Nucleus accumbens (tissue), 56 donors: ENCODE data around the gene INO80.
A peak's percentile ranks its signal among the peaks of the same experiment; 100 is the strongest.

Source experiments
- DNase-seq, 56 donors: peaks; one replicate each; lab custom pipeline; 2025; lab: John Stamatoyannopoulos, UW

INO80 gene

GRCh38 chr15:41006479-41006878 lies 109.6 kb downstream of the INO80 start:
- no peak for DNase-seq

GRCh38 chr15:41004490-41004889 lies 111.6 kb downstream of the INO80 start:
- DNase-seq: peak in 1 of 56 donors; percentile 8

GRCh38 chr15:41001524-41002214 lies 114.4 kb downstream of the INO80 start:
- no peak for DNase-seq

DNA sequence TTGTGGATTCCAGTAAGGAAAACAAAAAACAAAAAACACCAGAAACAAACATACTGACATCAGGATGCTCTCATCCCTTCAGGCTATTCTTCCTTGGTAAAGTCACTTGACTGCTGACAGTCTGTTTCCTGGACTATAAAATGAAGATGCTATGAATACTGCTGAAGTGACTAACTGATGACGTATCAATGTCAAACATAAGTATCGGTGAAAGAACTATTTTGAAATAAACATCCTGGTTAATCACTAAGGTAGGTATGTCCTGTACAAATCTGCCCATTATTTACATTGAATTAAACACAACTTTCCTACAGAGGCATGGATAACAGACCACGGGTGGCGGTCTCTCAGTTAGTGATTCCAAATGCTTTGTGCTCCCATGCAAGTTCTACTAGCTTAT lies 116.9 kb downstream of the INO80 start:
- no peak for DNase-seq

- no peak for DNase-seq
These were observed 120.4 kb downstream of the INO80 start for GRCh38 chr15:40995656-40996055.

DNA sequence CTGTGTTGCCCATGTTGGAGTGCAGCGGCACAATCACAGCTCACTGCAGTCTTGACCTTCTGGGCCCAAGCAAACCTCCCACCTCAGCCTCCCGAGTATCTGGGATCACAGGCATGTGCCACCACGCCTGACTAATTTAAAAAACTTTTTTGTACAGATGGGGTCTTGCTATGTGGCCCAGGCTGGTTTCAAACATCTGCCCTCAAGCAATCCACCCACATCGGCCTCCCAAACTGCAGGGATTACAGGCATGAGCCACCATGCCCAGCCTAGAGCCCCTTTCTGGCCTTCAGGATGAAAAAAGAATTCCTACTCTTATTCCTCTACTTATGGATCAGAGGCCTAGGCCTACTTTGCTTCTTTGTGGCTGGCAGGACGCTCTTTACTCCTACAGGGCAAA lies 123.3 kb downstream of the INO80 start:
- no peak for DNase-seq

DNA sequence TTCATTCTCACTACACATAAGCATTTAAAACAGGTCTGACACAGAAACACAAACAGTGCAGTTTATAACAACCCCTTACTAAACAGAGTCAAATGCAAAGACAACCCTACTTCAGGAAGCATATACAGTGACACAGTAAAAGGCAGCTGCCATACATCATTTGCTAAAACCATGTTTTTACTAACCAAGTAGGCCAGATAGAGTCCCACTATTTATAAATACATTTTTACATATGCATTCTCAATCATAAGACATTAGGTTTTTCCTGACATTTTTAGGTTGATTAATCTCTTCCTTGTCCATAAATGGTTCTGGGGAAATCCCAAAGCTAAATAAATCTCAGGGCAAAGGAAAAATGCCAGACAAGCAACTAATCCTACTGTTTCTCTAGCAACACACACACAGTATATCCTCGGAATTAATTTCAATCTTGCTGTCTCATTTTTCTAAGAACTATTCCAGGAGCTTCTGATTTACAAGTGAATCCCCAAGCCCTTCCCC lies 123.8 kb downstream of the INO80 start:
- DNase-seq: no peak

GRCh38 chr15:40991355-40991754 lies 124.7 kb downstream of the INO80 start:
- DNase-seq: no peak

GRCh38 chr15:40990789-40991188 lies 125.3 kb downstream of the INO80 start:
- no peak for DNase-seq

- no peak for DNase-seq
These were observed 126.0 kb downstream of the INO80 start for GRCh38 chr15:40990080-40990479.

GRCh38 chr15:40988156-40988555 lies 127.9 kb downstream of the INO80 start:
- no peak for DNase-seq

GRCh38 chr15:40986820-40987219 lies 129.3 kb downstream of the INO80 start:
- no peak for DNase-seq

- DNase-seq: no peak
These were observed 130.3 kb downstream of the INO80 start for GRCh38 chr15:40985541-40986330.

- DNase-seq: no peak
These were observed 131.1 kb downstream of the INO80 start for GRCh38 chr15:40984964-40985363.

DNA sequence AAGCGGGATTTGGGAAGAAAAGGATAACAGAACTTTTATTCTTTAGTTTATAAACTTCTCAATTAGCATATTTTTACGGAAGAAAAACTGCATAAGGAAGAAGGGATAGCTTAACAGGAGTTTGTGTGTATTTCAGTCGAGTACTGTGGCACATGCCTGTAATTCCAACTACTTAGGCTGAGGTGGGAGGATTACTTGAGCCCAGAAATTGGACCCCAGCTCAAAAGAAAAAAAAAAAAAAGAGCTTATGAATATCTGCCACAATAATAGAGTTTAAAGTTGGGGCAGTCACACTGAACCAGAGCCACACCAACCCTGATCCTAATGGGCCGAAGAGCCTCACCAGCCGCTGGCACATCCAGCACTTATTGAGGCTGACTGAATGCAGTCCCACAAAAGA lies 131.7 kb downstream of the INO80 start:
- no peak for DNase-seq

GRCh38 chr15:40982855-40983254 lies 133.2 kb downstream of the INO80 start:
- no peak for DNase-seq

DNA sequence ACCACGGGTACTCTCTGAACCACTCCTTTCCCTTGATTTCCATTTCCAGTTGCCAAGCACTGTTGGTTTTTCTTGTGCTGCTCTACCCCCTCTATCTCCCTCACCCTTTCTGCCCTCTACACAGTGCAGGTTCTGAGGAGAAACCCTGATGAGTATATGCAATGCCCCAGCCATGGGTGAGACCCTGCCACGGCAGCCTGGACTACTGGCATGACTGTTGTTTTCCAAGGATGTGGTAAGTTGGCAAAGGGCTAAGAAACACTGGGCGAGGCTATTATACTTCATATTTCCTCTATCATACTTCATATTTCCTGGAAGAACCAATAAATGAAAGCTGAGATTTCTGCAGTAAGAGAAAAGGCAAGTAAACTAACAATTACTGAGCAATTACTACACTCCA lies 134.9 kb downstream of the INO80 start:
- no peak for DNase-seq

GRCh38 chr15:40978562-40978961 lies 137.5 kb downstream of the INO80 start:
- DNase-seq: no peak

GRCh38 chr15:40978141-40978540 lies 137.9 kb downstream of the INO80 start:
- no peak for DNase-seq

DNA sequence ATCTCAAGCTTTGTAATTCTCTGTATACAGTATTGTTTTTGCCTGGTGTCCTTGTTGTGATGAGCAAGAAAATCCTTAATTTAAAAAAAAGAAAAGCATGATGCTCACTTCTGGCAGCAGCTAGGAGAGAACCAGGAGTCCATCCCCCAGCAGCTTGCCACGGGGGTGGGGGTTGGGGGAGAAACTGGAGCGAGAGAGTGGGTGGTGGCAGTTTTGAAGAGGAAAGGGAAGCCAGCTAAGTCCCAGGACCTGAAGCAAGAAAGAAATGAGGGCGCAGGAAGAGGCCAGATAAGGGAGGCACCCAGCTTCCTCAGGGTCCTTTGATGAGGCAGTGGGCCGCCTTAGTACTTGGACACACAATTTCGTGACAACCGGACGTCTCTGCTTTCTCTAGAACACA lies 139.3 kb downstream of the INO80 start:
- no peak for DNase-seq

DNA sequence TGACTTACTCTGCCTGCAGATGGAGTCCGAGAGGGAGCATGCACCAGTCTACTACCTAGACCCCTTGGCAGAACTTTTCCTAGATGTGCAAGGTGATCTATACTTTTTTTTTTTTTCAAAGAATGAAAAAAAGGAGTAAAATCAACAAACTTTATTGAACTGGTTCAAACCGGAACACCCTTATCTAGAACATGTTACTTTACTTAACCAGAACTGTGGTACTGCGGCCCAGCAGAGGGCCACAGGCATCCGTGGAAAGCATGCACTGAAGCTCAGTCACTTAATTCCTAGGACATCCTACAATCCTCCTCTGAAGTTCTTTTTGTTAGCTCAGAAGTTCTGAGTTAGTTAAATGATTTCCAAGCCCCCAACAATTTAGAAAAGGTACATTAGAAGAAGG lies 141.2 kb downstream of the INO80 start:
- DNase-seq: no peak

GRCh38 chr15:40969363-40969762 lies 146.7 kb downstream of the INO80 start:
- no peak for DNase-seq
